Measurements from ENCODE around the gene PARD6A.

Gene PARD6A

DNA sequence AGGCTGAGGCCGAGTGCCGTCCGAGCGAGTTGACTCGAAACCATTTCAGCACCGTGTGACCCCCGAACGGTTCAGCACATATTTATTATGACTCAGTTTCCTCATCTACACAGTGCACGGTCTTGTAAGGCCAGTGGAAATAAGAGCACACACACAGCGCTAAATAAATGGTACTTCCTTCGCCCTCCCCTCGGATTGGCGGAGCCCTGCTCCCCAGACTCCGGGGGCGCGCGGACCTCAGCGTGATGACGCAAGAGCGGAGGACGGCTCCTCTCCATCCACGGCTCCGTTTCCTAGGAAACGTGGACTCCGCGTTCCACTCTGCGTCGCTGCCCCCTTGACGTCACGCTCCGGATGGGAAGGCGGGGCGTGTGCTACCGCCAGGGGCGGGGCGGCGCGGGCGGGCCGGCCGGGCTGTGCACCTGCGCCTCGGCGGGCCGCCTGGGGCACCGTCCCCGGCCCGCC is at the start of gene PARD6A:
PARD6A (plus strand) TSS at position 397 of the 465 bp plus-strand sequence. CDS start 79 bp downstream, outside the sequence.
- peak; percentile 81 for DNase-seq (ENCODE audit: low read depth, low spot score)

GRCh38 chr16:67613808-67614207 is 47.0 kb upstream of the PARD6A start:
- DNase-seq (ENCODE audit: low read depth, low spot score): no peak

- no peak for DNase-seq (ENCODE audit: low read depth, low spot score)
Observed at GRCh38 chr16:67628216-67628615, 32.5 kb upstream of the PARD6A start.

- no peak for DNase-seq (ENCODE audit: low read depth, low spot score)
Observed at GRCh38 chr16:67632415-67633172, 28.2 kb upstream of the PARD6A start.

DNA sequence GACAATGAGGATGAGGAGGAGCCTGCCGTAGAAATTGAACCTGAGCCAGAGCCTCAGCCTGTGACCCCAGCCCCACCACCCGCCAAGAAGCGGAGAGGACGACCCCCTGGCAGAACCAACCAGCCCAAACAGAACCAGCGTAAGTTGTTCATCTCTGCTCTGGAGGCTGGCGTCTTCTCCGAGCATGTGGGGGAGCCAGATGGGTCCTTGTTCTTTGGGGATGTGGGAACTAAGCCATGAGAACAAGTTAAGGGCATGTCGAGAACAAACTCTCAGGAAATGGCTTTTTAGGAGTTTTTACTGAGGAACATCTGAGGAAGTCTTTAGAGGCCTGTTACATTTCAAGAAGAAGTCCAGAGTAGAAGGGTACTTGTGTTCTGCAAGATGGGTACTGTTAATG is 24.0 kb upstream of the PARD6A start:
- no peak for DNase-seq (ENCODE audit: low read depth, low spot score)

DNA sequence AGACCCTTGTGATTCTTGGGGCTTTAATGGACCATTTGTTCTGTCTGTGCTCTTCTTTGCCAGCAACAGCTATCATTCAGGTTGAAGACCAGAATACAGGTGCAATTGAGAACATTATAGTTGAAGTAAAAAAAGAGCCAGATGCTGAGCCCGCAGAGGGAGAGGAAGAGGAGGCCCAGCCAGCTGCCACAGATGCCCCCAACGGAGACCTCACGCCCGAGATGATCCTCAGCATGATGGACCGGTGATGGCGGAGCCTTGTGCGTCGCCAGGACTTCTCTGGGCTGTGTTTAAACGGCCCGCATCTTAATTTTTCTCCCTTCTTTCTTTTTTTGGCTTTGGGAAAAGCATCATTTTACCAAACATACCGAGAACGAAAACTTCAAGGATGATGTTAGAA is 23.1 kb upstream of the PARD6A start:
- no peak for DNase-seq (ENCODE audit: low read depth, low spot score)

GRCh38 chr16:67641779-67642708 is 18.7 kb upstream of the PARD6A start:
- DNase-seq (ENCODE audit: low read depth, low spot score): no peak

GRCh38 chr16:67644038-67644437 is 16.7 kb upstream of the PARD6A start:
- DNase-seq (ENCODE audit: low read depth, low spot score): no peak

DNA sequence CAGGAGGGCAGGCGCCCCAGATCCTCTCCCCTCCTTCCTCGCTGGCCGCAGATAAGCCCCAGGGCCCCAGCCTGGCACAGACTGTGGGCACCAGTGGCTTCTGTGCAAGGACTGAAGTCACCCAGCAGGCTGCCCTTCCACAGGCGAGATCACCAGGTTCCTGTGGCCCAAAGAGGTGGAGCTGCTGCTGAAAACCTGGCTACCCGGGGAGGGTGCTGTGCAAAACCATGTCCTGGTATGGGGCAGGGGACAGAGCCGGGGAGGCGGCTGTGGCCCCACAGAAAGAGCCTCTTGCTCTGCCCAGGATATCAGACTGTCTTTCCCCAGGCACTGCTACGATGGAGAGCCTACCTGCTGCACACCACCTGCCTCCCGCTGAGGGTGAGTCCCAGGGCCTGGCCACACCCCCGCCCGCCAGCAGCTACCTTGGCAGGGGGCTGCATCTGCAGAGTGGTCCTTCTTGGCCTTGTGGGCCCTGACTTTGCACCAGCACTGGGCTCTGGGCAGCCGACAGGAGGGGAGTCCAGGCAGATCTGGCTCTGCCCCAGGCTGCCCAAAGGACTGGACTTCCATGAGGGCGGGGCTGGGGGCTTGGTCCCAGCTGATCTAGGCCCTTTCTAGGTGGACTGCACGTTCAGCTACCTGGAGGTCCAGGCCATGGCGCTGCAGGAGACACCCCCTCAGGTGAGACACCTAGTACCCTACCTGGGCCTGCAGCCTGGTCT is 15.2 kb upstream of the PARD6A start:
- no peak for DNase-seq (ENCODE audit: low read depth, low spot score)

GRCh38 chr16:67647111-67647651 is 13.6 kb upstream of the PARD6A start:
- no peak for DNase-seq (ENCODE audit: low read depth, low spot score)

DNA sequence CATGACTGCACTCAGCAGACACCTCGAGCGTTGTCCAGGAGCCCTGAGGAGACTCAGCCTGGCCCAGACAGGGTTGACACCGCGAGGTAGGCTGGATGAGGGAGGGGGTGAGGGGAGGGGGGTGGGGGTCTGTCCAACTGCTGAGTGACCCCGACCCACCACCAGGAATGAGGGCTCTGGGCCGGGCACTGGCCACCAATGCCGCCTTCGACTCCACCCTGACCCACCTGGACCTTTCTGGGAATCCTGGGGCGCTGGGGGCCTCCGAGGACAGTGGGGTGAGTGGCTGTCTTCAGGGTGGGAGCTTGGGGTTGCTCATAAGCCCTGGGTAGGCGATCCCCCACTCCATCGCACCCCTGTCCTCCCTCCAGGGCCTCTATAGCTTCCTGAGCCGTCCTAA is 13.1 kb upstream of the PARD6A start:
- no peak for DNase-seq (ENCODE audit: low read depth, low spot score)

DNA sequence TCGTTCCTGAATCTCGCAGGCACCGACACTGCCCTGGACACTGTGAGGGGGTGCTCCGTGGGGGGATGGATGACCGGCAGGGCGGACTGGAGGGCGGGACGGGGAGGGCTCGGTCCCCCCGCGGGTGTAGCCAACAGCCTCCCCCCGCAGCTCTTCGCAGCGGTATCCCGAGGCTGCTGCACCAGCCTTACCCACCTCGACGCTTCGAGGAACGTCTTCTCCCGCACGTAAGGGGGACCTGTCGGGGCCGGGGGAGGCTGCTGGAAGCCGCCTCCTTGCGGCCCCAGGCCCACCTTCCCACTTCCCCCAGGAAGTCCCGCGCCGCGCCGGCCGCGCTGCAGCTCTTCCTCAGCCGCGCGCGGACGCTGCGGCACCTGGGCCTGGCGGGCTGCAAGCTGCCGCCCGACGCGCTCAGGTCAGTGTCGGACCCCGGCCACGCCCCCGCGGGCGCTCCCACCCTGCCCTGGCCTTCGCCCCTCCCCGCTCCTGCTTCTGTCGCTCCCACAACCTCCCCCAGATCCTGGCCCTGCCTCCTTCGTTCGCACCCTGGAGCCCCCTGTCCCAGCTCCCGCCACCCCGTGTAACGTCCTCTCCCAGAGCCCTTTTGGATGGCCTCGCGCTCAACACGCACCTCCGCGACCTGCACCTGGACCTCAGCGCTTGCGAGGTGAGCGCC is 12.5 kb upstream of the PARD6A start:
- no peak for DNase-seq (ENCODE audit: low read depth, low spot score)

GRCh38 chr16:67648764-67649407 is 11.9 kb upstream of the PARD6A start:
- no peak for DNase-seq (ENCODE audit: low read depth, low spot score)

DNA sequence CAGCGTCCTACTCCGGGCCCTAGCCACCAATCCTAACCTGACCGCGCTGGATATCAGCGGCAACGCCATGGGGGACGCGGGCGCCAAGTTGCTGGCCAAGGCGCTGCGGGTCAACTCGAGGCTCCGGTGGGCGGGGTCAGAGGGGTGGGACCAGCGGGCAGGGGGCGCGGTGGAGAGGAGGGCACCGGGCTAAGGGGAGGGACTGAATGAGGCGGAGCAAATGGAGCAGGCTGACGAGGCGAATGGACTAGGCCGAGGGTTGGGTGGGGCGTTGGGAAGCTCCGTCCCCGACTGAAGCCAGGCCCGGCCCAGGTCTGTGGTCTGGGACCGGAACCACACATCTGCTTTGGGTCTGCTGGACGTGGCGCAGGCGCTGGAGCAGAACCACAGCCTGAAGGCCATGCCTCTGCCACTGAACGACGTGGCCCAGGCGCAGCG is 11.2 kb upstream of the PARD6A start:
- no peak for DNase-seq (ENCODE audit: low read depth, low spot score)

DNA sequence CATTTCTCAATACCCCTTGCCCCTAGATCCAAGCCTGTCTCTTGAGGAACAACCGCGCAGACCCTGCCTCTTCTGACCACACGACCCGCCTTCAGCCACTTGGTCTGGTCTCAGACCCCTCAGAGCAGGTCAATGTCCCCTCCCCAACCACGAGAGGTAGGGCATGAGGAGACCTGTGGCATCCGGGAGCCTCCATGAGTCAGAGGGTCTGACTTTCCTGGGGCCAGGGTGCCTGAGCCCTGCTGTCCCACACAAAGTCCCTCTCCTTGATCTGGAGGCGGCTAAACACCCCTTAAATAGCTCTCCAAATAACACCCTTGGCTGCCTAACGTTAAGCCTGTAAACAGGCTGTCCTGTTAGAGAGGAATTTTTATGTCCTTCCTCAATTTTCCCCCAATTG is 10.7 kb upstream of the PARD6A start:
- DNase-seq (ENCODE audit: low read depth, low spot score): no peak

DNA sequence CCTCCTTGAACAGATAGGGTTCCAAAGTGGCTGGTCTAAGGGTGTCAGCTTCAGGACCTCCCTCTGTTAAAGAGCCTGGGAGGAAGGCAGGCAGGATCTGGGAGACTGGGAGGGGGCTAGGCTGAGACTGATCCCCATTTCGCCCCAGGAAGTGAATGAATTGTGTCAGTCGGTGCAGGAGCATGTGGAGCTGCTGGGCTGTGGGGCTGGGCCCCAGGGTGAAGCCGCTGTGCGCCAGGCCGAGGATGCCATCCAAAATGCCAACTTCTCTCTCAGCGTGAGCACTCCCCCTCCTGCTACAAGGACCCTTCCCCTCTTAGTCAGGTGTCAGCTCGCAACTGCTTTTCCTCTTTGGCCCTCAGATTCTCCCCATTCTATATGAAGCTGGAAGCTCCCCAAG is 9.7 kb upstream of the PARD6A start:
- DNase-seq (ENCODE audit: low read depth, low spot score): no peak

GRCh38 chr16:67651847-67652246 is 8.9 kb upstream of the PARD6A start:
- no peak for DNase-seq (ENCODE audit: low read depth, low spot score)

DNA sequence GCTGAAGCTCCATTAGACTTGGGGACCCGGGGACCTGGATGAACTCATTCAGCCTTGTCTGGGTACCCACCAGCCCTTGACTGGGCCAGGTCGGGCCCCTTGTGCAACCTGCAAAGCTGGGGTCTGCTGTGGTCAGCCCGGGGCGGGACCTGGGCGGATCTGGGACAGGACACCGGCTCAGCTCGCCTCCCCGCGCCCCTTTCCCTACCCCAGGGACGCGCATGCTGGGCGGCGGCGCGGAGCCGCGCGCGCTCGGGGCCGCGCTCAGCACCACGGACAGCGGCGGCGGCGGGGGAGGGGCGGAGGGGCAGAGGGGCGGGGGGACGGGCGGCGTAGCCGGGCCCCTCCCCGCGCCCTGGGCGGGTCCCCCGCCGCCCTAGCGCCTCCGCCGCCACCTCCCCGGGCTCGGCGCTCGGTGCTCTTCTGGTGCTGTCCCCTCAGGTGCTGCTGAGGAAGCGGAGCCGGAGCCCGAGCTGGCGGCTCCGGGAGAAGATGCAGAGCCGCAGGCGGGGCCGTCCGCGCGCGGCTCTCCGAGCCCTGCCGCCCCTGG is 8.1 kb upstream of the PARD6A start:
- DNase-seq (ENCODE audit: low read depth, low spot score): no peak

DNA sequence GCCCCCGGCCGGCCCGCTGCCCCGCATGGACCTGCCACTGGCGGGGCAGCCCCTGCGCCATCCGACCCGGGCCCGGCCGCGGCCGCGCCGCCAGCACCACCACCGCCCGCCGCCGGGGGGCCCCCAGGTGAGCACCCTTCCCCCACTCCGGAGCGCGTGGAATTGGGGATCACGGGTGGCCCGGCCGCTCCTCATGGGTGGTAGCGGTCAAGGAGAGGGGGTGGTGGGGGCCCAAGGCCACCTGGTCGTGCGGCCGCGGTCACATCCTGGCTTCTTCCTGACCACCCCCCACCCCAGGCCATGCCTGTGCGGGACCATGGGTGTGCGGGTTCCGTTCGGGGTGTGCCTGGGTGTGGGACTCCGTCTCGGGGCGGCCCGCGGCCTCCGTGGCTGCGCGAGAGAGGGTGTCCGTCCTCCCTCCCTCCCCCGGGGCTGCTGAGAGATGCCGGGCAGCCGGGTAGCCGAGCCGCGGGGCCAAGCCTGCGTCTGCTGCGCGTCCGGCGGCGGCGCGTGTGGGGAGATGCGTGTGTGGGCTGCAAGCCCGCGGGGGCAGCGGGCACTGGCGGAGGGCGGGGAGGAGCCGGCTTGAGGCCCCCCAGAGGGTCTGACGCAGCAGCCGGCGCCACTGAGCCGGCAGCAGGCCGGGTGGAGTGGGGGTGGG is 7.5 kb upstream of the PARD6A start:
- no peak for DNase-seq (ENCODE audit: low read depth, low spot score)
